IMR-90 (cell line): ENCODE measurements around the gene NOXA1. TPM values are rescaled to one million over a fixed set of nuclear protein-coding genes. Genes with fewer than 3 reads are reported as not detected.

Experiments
- ATAC-seq: fragments of 200-7000 bp; cut with Tn5 transposase; 2 replicates; pipeline ENCODE4 v1.9.1; 2020; ENCODE audit warnings: low read depth, mild to moderate bottlenecking, moderate library complexity
- BruUV-seq: library from RNA; stranded (reverse); fragments of 400-500 nt; replicated peaks from 2 replicates; lab custom pipeline; 2021; lab: Mats Ljungman, UMichigan
- CTCF ChIA-PET: fragments of 300-600 bp; formaldehyde crosslinking; extraction: SDS; loops from one replicate; lab custom pipeline; 2021; ENCODE audit warnings: antibody characterized with exemption; lab: Yijun Ruan, JAX
- POLR2A ChIA-PET: fragments of 300-600 bp; sonication (Branson Sonifier 250); formaldehyde crosslinking; loops from one replicate; lab custom pipeline; 2022; ENCODE audit warnings: antibody characterized with exemption; ENCODE audit not compliant: unreplicated experiment; lab: Charles Lee
- DNase-seq: peaks from one replicate; pipeline ENCODE4 v3.0.0; 2013
- H2AFZ ChIP-seq: replicated peaks from 2 replicates; pipeline ENCODE3; 2013; ENCODE audit warnings: low read length, mild to moderate bottlenecking; ENCODE audit not compliant: poor library complexity
- H2AK5ac ChIP-seq: 2 replicates; pipeline ENCODE4 v1.6.1; 2013; ENCODE audit warnings: low read depth, low read length, inconsistent platforms
- H2AK9ac ChIP-seq: replicated peaks from 2 replicates; pipeline ENCODE3; 2013; ENCODE audit warnings: mild to moderate bottlenecking, low read depth, low read length, moderate library complexity; ENCODE audit not compliant: poor library complexity
- H2BK120ac ChIP-seq: 2 replicates; pipeline ENCODE4 v1.6.1; 2013; ENCODE audit warnings: low read depth, low read length, inconsistent platforms
- H2BK15ac ChIP-seq: 3 replicates; pipeline ENCODE4 v1.6.1; 2013; ENCODE audit warnings: low read depth, low read length, inconsistent platforms
- H2BK20ac ChIP-seq: 2 replicates; pipeline ENCODE4 v1.6.1; 2013; ENCODE audit warnings: low read depth, mild to moderate bottlenecking, inconsistent platforms, low read length, moderate library complexity
- H2BK5ac ChIP-seq: 2 replicates; pipeline ENCODE4 v1.6.1; 2013; ENCODE audit warnings: mild to moderate bottlenecking, low read depth, low read length, inconsistent platforms; ENCODE audit not compliant: poor library complexity, severe bottlenecking
- H3K14ac ChIP-seq: replicated peaks from 2 replicates; pipeline ENCODE4 v1.6.1; 2013; ENCODE audit warnings: low read depth, low read length, inconsistent platforms
- H3K18ac ChIP-seq: 2 replicates; pipeline ENCODE4 v1.6.1; 2013; ENCODE audit warnings: low read depth, low read length, control low read depth
- H3K23ac ChIP-seq: 2 replicates; pipeline ENCODE4 v1.6.1; 2013; ENCODE audit warnings: low read depth, low read length, inconsistent platforms
- H3K27ac ChIP-seq: 2 replicates; pipeline ENCODE4 v1.5.1; 2013; ENCODE audit warnings: mild to moderate bottlenecking, control low read depth, low read length; ENCODE audit not compliant: insufficient read depth
- H3K27me3 ChIP-seq: 2 replicates; pipeline ENCODE4 v1.6.1; 2013; ENCODE audit warnings: low read length; ENCODE audit not compliant: control insufficient read depth, insufficient read depth
- H3K36me3 ChIP-seq: 2 replicates; pipeline ENCODE4 v1.6.1; 2013; ENCODE audit warnings: low read length, mixed read lengths; ENCODE audit not compliant: control insufficient read depth, insufficient read depth
- H3K4ac ChIP-seq: 2 replicates; pipeline ENCODE4 v1.6.1; 2013; ENCODE audit warnings: low read depth, low read length, inconsistent platforms
- H3K4me1 ChIP-seq: 2 replicates; pipeline ENCODE4 v1.6.1; 2013; ENCODE audit warnings: low read length, mixed read lengths; ENCODE audit not compliant: control insufficient read depth, insufficient read depth
- H3K4me2 ChIP-seq: 2 replicates; pipeline ENCODE4 v1.6.1; 2013; ENCODE audit warnings: low read depth, mild to moderate bottlenecking, control low read depth, low read length, moderate library complexity
- H3K4me3 ChIP-seq: 2 replicates; pipeline ENCODE4 v1.5.1; 2013; ENCODE audit warnings: low read depth, mild to moderate bottlenecking, control low read depth, low read length, moderate library complexity; ENCODE audit not compliant: insufficient read depth
- H3K56ac ChIP-seq: 2 replicates; pipeline ENCODE4 v1.6.1; 2013; ENCODE audit warnings: low read length, inconsistent platforms; ENCODE audit not compliant: insufficient read depth; ENCODE audit errors: extremely low read depth
- H3K79me1 ChIP-seq, 2 experiments: 2 replicates each; pipeline ENCODE4 v1.6.1; 2013; ENCODE audit warnings: low read length in 2 of 2, inconsistent platforms in 1 of 2, low read depth in 1 of 2
- H3K9ac ChIP-seq: 2 replicates; pipeline ENCODE4 v1.6.1; 2013; ENCODE audit warnings: low read depth, low read length, control low read depth
- H3K9me1 ChIP-seq: 2 replicates; pipeline ENCODE4 v1.6.1; 2013; ENCODE audit warnings: low read length, inconsistent platforms; ENCODE audit not compliant: insufficient read depth
- H3K9me3 ChIP-seq: 2 replicates; pipeline ENCODE4 v1.6.1; 2013; ENCODE audit warnings: low read length; ENCODE audit not compliant: control insufficient read depth, insufficient read depth
- H4K20me1 ChIP-seq: 2 replicates; pipeline ENCODE4 v1.6.1; 2013; ENCODE audit warnings: low read length, inconsistent platforms; ENCODE audit not compliant: insufficient read depth
- H4K5ac ChIP-seq: 2 replicates; pipeline ENCODE4 v1.6.1; 2013; ENCODE audit warnings: mild to moderate bottlenecking, low read depth, low read length, control low read depth
- H4K8ac ChIP-seq, 2 experiments: 2 replicates each; pipeline ENCODE4 v1.6.1; 2013; ENCODE audit warnings: low read depth in 2 of 2, low read length in 2 of 2, control low read depth in 1 of 2, inconsistent platforms in 1 of 2
- H4K91ac ChIP-seq: 2 replicates; pipeline ENCODE4 v1.6.1; 2013; ENCODE audit warnings: low read depth, low read length, inconsistent platforms; ENCODE audit not compliant: insufficient read depth
- BHLHE40 ChIP-seq: fragments of 150-350 bp; IDR thresholded peaks from 2 replicates; pipeline ENCODE4 v1.6.1; 2016; ENCODE audit warnings: mild to moderate bottlenecking, low read depth, low read length
- CEBPB ChIP-seq: IDR thresholded peaks from 2 replicates; pipeline ENCODE4 v1.6.1; 2012; ENCODE audit warnings: low read depth, low read length, improper control_type of control experiment
- CHD1 ChIP-seq: IDR thresholded peaks from 2 replicates; pipeline ENCODE4 v1.6.1; 2012; ENCODE audit warnings: low read depth, low read length, improper control_type of control experiment
- ELK1 ChIP-seq: fragments of 150-350 bp; IDR thresholded peaks from 2 replicates; pipeline ENCODE4 v1.6.1; 2016; ENCODE audit warnings: low read depth, mild to moderate bottlenecking, low read length, moderate library complexity, borderline replicate concordance
- FOS ChIP-seq: fragments of 150-350 bp; IDR thresholded peaks from 2 replicates; pipeline ENCODE4 v1.6.1; 2016; ENCODE audit warnings: low read depth, low read length
- MAFK ChIP-seq: IDR thresholded peaks from 2 replicates; pipeline ENCODE4 v1.6.1; 2012; ENCODE audit warnings: low read depth, low read length, improper control_type of control experiment
- MAZ ChIP-seq: IDR thresholded peaks from 2 replicates; pipeline ENCODE4 v1.6.1; 2012; ENCODE audit warnings: low read depth, mild to moderate bottlenecking, low read length, improper control_type of control experiment, moderate library complexity, borderline replicate concordance
- MXI1 ChIP-seq: IDR thresholded peaks from 2 replicates; pipeline ENCODE4 v1.6.1; 2012; ENCODE audit warnings: low read depth, mild to moderate bottlenecking, low read length, moderate library complexity, borderline replicate concordance
- NFE2L2 ChIP-seq: fragments of 150-350 bp; IDR thresholded peaks from 2 replicates; pipeline ENCODE4 v1.6.1; 2016; ENCODE audit warnings: low read depth, mild to moderate bottlenecking, low read length
- POLR2A ChIP-seq: IDR thresholded peaks from 2 replicates; pipeline ENCODE4 v1.6.1; 2012; ENCODE audit warnings: mild to moderate bottlenecking, low read depth, low read length
- RAD21 ChIP-seq: IDR thresholded peaks from 2 replicates; pipeline ENCODE4 v1.6.1; 2012; ENCODE audit warnings: low read length, improper control_type of control experiment
- RCOR1 ChIP-seq: IDR thresholded peaks from 2 replicates; pipeline ENCODE4 v1.6.1; 2012; ENCODE audit warnings: mild to moderate bottlenecking, low read length, improper control_type of control experiment; ENCODE audit not compliant: insufficient replicate concordance
- RFX5 ChIP-seq: IDR thresholded peaks from 2 replicates; pipeline ENCODE4 v1.8.0; 2012; ENCODE audit warnings: low read depth, mild to moderate bottlenecking, low read length, moderate library complexity
- SMC3 ChIP-seq: fragments of 150-350 bp; IDR thresholded peaks from 2 replicates; pipeline ENCODE4 v1.6.1; 2016; ENCODE audit warnings: low read depth, mild to moderate bottlenecking, antibody characterized with exemption, low read length, moderate library complexity
- WGBS, 2 experiments: methylation state at CpG; one replicate each; pipeline versions ENCODE4 v1.1.5 to v1.1.7; 2013; ENCODE audit warnings: missing lambda C conversion rate in 2 of 2; ENCODE audit not compliant: insufficient read length in 1 of 2; ENCODE audit errors: extremely low coverage in 2 of 2; 5-methylcytosine and 5-hydroxymethylcytosine counted together
- dilution Hi-C: fragments of 300-500 bp; cut with HindIII; formaldehyde crosslinking; loops from one replicate; pipeline ENCODE4 v1.14.3; 2018; ENCODE audit warnings: low sequenced_read_pairs; ENCODE audit not compliant: unreplicated experiment
- in situ Hi-C: fragments of 300-500 bp; cut with MboI; formaldehyde crosslinking; loops from 3 replicates; pipeline ENCODE4 v1.14.3; 2019; ENCODE audit warnings: low sequenced_read_pairs, inconsistent platforms, mixed read lengths
- intact Hi-C: fragments of 100-400 bp; cut with micrococcal nuclease; formaldehyde crosslinking; loops from 2 replicates; pipeline ENCODE4 v1.10.0; 2022
- polyA plus RNA-seq, 3 experiments: library from polyadenylated mRNA; depleted of rRNA; stranded (reverse); fragments of >200 nt; gene quantifications; 2 replicates each; pipeline ENCODE4 v1.2.3, GENCODE V29; 2012; ENCODE audit warnings: low replicate concordance in 1 of 3
- total RNA-seq: library from RNA; depleted of rRNA; stranded (reverse); fragments of >200 nt; gene quantifications from 2 replicates; pipeline ENCODE4 v1.2.3, GENCODE V29; 2012
- TF ChIP-seq, protein P1 (sequence below): fragments of 150-350 bp; IDR thresholded peaks from 2 replicates; pipeline ENCODE4 v1.6.1; 2017; ENCODE audit warnings: mild to moderate bottlenecking, antibody characterized with exemption, low read length, low read depth
- TF ChIP-seq, protein P2 (sequence below): conservative IDR thresholded peaks from 2 replicates; pipeline ENCODE4 v1.5.1; 2012; ENCODE audit warnings: mild to moderate bottlenecking, low read depth, low read length, improper control_type of control experiment

The NOXA1 gene
- total and polyA plus RNA-seq, 2 of the 4 experiments (the other 2 are of a cell fraction) = 0.17 TPM; not detected in 1

DNA sequence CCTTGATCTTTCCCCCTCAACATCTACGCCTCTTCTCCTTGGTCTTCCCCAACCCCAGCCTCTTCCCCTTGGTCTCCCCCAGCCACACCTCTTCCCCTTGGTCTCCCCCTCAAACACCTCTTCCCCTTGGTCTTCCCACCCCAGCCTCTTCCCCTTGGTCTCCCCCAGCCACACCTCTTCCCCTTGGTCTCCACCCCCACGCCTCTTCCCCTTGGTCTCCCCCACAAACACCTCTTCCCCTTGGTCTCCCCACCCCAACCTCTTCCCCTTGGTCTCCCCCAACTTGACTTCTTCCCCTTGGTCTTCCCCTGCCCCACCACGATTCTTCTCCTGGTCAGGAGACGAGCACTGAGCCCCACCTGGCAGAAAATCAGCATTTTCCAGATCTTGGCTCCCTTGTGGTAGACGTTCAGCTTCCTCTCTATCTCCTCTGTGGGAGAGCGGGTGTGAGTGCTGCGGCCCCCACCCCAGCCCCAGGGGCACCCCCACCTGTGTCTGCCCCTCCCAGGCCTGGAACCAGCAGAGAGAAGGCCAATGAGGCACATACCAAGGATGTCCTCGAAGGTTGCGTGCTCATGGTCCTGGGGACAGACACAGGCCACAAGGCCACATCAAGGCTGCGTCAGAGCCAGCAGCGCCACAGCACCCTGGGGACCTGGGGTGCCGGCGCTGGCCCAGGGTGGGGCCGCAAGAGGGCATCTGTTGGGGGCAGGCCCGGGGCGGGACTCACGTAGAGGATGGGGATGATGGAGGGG is 29.0 kb downstream of the NOXA1 start:
- Histone ChIP-seq H3K4ac (no peak overlapping the region), H2BK20ac (no peak overlapping the region), H3K23ac (no peak overlapping the region), H3K36me3 (peaks cover 48% of the 10 kb centered on the region), H3K27me3 (no peaks in the 10 kb centered on the region), H3K4me1 (peaks cover 15% of the 10 kb centered on the region), H3K9ac (no peak overlapping the region), H3K9me1 (no peaks in the 10 kb centered on the region), H2BK120ac (no peak overlapping the region), H2AK9ac (no peak overlapping the region), H3K4me2 (no peak overlapping the region), H3K56ac (no peak overlapping the region), H2BK5ac (no peak overlapping the region), H4K20me1 (peaks cover 25% of the 10 kb centered on the region), H3K27ac (no peak overlapping the region), H2AK5ac (no peak overlapping the region), H3K79me1 (peaks cover 3 to 29% of the 10 kb centered on the region in 2 experiments; a peak in 2 of 4 replicates), H4K91ac (no peak overlapping the region), H3K18ac (no peak overlapping the region), H3K9me3 (no peaks in the 10 kb centered on the region), H2AFZ (no peak overlapping the region), H2BK15ac (no peak overlapping the region), H3K14ac (no peak overlapping the region), H4K8ac (no peak overlapping the region), H4K5ac (no peak overlapping the region), H3K4me3 (no peak overlapping the region)
- no peak for TF ChIP-seq RFX5
- TF ChIP-seq SMC3 = no peak
- TF ChIP-seq, protein P1, sequence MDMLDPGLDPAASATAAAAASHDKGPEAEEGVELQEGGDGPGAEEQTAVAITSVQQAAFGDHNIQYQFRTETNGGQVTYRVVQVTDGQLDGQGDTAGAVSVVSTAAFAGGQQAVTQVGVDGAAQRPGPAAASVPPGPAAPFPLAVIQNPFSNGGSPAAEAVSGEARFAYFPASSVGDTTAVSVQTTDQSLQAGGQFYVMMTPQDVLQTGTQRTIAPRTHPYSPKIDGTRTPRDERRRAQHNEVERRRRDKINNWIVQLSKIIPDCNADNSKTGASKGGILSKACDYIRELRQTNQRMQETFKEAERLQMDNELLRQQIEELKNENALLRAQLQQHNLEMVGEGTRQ = no peak
- TF ChIP-seq NFE2L2 = no peak
- TF ChIP-seq RCOR1 = no peak
- TF ChIP-seq, protein P2, sequence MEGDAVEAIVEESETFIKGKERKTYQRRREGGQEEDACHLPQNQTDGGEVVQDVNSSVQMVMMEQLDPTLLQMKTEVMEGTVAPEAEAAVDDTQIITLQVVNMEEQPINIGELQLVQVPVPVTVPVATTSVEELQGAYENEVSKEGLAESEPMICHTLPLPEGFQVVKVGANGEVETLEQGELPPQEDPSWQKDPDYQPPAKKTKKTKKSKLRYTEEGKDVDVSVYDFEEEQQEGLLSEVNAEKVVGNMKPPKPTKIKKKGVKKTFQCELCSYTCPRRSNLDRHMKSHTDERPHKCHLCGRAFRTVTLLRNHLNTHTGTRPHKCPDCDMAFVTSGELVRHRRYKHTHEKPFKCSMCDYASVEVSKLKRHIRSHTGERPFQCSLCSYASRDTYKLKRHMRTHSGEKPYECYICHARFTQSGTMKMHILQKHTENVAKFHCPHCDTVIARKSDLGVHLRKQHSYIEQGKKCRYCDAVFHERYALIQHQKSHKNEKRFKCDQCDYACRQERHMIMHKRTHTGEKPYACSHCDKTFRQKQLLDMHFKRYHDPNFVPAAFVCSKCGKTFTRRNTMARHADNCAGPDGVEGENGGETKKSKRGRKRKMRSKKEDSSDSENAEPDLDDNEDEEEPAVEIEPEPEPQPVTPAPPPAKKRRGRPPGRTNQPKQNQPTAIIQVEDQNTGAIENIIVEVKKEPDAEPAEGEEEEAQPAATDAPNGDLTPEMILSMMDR = no peak
- no peak for TF ChIP-seq FOS
- no peak for TF ChIP-seq MXI1
- TF ChIP-seq POLR2A = no peak
- TF ChIP-seq ELK1 = no peak
- no peak for TF ChIP-seq CHD1
- no peak for TF ChIP-seq MAFK
- no peak for TF ChIP-seq BHLHE40
- TF ChIP-seq RAD21 = no peak
- no peak for TF ChIP-seq CEBPB
- TF ChIP-seq MAZ = no peak
- intact Hi-C loops = no loop called here
- ATAC-seq = no peak
- POLR2A ChIA-PET = no interaction called here
- dilution Hi-C loops = no loop called here
- in situ Hi-C loops = no loop called here
- CTCF ChIA-PET = no interaction called here
- DNase-seq = no peak
- no TSS peak for BruUV-seq
- WGBS, 2 experiments = 97% methylated on average over 6 of the region's 17 CpGs; no CpG with 5 or more reads in 1 of the 2 experiments
